ENCODE results near the gene SLK.

DNA sequence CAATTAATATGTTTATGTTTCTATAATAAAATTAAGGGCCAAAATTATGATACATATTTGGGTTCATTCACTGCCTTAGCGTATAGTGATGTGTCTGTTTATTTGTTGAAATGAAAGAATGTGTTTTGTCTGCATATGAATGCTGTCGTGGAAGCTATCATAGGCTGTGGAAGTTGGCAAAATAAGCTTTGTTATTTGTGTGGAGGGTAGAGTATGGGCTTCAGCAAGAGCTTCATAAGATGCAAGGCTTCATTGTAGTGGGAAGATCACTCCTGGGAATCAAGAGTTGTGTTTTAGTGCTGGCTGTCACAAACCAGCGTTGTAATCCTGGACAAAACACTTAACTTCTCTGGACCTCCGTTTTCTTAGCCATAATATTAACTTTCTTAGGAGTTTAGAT, 2.5 kb downstream of the SLK start:
- no peak for TF ChIP-seq EZH2 (IDR thresholded peaks at IDR 0.05; ENCODE audit: borderline replicate concordance, low read depth, low read length, poor library complexity, severe bottlenecking)
- TF ChIP-seq, protein P1, sequence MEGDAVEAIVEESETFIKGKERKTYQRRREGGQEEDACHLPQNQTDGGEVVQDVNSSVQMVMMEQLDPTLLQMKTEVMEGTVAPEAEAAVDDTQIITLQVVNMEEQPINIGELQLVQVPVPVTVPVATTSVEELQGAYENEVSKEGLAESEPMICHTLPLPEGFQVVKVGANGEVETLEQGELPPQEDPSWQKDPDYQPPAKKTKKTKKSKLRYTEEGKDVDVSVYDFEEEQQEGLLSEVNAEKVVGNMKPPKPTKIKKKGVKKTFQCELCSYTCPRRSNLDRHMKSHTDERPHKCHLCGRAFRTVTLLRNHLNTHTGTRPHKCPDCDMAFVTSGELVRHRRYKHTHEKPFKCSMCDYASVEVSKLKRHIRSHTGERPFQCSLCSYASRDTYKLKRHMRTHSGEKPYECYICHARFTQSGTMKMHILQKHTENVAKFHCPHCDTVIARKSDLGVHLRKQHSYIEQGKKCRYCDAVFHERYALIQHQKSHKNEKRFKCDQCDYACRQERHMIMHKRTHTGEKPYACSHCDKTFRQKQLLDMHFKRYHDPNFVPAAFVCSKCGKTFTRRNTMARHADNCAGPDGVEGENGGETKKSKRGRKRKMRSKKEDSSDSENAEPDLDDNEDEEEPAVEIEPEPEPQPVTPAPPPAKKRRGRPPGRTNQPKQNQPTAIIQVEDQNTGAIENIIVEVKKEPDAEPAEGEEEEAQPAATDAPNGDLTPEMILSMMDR (conservative IDR thresholded peaks at IDR 0.05; ENCODE audit: low read depth, low read length), result no peak
